PC-9 (cell line): ENCODE measurements around the gene ENPP6.

Experiments used
- CTCF ChIP-seq: fragments of 200-600 bp; sonication (generic); conservative IDR thresholded peaks from 2 replicates; pipeline ENCODE4 v1.6.1; 2017; ENCODE audit warnings: mixed run types, antibody characterized with exemption, mild to moderate bottlenecking, moderate library complexity
- EZH2 ChIP-seq: fragments of 200-600 bp; sonication (generic); IDR thresholded peaks from 2 replicates; pipeline ENCODE4 v1.8.0; 2017; ENCODE audit warnings: antibody characterized with exemption, low read depth

DNA sequence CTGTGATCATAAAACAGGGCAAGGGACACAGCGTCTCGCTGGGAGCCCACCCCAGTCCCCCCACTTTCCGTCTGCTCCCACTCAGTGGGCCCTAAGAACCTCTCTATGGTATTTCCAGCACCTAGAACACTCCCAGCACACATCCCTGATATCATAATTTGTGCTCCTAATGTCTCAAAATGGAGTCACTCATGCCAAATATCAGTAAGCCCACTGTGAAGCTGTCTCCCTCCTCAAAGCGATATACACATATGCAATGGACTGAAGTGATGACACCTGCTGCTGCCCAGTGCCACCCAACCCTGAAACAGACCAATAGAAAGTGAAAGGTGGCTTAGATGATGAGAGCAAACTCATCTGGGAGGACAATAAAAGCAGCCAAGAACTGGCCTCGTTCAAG, 17.9 kb downstream of the ENPP6 start:
- TF ChIP-seq EZH2 = no peak
- TF ChIP-seq CTCF = no peak
